Measurements from ENCODE around the gene HSF5. TPM values are rescaled to one million over a fixed set of nuclear protein-coding genes. Genes with fewer than 3 reads are reported as not detected.
A peak's percentile ranks its signal among the peaks of the same experiment; 100 is the strongest.

The HSF5 gene, protein sequence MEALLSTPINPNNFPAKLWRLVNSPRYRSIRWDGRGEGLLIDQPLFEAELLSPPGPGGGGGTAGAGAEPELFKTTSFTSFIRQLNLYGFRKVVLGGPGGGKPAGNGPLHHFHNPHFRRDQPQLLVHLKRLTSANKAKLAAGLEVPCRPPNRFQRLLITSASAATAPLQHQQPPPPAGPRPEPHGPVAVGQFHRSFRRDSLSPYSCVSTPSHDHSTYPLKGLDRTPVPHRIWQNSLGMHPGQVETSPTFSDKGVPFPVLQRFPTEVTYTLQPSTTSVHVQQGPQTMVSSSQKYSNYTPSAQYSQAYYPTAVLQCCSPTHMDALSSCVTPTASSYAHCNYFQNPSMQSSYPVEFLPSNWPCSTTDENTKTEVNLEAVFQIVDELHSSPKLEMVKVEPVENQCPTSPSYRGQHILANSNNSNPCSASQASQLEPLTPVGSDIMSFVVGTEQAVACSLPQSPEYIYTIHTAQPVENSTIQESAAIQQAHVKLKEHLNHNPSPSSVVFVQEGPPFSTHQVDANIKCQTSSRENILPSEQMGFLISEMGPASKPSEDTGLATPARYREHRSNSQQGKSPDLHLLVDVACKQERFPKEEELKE
- 0.21 and 0.42 TPM in 2 replicates for total RNA-seq

DNA sequence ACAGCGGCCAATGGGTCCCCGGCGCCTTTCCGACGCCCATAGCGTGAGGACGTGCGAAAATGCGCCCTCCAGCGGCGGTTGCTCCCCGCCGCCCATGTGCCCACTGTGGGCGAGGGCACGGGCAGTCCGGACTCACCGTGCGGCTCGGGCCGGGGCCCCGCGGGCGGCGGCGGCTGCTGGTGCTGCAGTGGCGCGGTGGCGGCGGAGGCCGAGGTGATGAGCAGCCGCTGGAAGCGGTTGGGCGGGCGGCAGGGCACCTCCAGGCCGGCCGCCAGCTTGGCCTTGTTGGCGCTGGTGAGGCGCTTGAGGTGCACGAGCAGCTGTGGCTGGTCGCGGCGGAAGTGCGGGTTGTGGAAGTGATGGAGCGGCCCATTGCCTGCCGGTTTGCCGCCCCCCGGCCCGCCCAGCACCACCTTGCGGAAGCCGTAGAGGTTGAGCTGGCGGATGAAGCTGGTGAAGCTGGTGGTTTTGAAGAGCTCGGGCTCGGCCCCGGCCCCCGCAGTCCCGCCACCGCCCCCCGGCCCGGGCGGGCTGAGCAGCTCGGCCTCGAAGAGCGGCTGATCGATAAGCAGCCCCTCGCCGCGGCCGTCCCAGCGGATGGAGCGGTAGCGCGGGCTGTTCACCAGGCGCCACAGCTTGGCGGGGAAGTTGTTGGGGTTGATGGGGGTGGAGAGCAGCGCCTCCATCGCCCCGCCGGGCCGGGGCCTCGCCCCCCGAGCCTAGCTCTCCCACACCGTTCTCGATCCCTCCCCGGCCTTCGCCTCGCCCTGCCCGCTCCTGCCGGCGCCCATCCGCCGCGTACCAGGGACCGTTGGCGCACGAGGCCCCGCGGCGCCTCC lies at the start of gene HSF5:
Gene HSF5 (minus strand): TSS at position 820 of the 839 bp plus-strand sequence. CDS start 134 bp downstream, at position 686.
- Histone ChIP-seq H3K27me3 (ENCODE audit: control insufficient read depth, insufficient read depth, low read length) (no peaks in the 10 kb centered on the region), H3K36me3 (ENCODE audit: control insufficient read depth, insufficient read depth, low read length) (peaks cover 5% of the 10 kb centered on the region), H3K4me3 (ENCODE audit: low read depth, low read length) (peak within 1 kb of the TSS; percentile 20)
- DNase-seq (ENCODE audit: low read depth) = no peak
- TF ChIP-seq, protein P1, sequence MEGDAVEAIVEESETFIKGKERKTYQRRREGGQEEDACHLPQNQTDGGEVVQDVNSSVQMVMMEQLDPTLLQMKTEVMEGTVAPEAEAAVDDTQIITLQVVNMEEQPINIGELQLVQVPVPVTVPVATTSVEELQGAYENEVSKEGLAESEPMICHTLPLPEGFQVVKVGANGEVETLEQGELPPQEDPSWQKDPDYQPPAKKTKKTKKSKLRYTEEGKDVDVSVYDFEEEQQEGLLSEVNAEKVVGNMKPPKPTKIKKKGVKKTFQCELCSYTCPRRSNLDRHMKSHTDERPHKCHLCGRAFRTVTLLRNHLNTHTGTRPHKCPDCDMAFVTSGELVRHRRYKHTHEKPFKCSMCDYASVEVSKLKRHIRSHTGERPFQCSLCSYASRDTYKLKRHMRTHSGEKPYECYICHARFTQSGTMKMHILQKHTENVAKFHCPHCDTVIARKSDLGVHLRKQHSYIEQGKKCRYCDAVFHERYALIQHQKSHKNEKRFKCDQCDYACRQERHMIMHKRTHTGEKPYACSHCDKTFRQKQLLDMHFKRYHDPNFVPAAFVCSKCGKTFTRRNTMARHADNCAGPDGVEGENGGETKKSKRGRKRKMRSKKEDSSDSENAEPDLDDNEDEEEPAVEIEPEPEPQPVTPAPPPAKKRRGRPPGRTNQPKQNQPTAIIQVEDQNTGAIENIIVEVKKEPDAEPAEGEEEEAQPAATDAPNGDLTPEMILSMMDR (IDR thresholded peaks at IDR 0.05; ENCODE audit: insufficient read depth, low read length, poor library complexity, severe bottlenecking) = peak; percentile 26

DNA sequence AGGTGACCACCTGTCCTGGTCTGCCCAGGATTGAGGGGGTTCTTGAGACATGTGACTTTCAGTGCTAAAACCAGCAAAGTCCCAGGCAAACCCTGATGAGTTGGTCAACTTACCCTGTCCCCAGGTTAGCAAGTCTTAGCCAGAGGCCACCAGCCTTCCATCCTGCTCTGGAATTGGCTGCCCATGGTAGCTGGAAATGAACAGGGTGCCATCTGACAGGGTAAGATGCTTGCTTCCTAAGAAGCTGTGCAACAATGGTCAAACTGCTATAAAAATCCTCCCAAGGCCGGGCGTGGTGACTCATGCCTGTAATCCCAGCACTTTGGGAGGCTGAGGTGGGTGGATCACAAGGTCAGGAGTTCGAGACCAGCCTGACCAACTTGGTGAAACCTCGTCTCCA lies 49.1 kb upstream of the HSF5 start:
- no peak for DNase-seq (ENCODE audit: low read depth)
- TF ChIP-seq, protein P1 (IDR thresholded peaks at IDR 0.05; ENCODE audit: insufficient read depth, low read length, poor library complexity, severe bottlenecking) = no peak
- H3K4me3 ChIP-seq (ENCODE audit: low read depth, low read length) = no peak overlapping the region
- peaks cover 8% of the 10 kb centered on the region for H3K27me3 ChIP-seq (ENCODE audit: control insufficient read depth, insufficient read depth, low read length)
- no peaks in the 10 kb centered on the region for H3K36me3 ChIP-seq (ENCODE audit: control insufficient read depth, insufficient read depth, low read length)

DNA sequence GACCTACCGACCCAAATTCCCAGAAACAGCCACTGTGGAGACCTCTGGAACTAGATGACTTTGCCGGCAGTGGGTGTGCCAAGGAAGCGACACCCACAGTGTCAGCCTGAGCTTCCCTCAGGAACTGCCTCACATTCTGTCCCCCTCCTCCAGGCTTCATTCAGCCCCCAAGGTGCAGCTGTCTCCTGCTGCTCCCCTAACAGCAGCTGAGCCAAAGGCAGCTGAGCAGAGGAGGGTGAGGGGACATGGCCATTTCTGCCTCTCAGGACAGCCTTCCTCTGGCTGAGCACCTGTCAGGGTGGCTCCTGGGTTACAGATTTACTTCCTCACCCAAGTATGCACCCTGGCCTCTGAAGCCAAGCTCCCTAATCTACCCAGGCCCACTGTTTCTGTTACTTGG lies 48.3 kb upstream of the HSF5 start:
- H3K36me3 ChIP-seq (ENCODE audit: control insufficient read depth, insufficient read depth, low read length) = no peaks in the 10 kb centered on the region
- H3K4me3 ChIP-seq (ENCODE audit: low read depth, low read length) = no peak overlapping the region
- TF ChIP-seq, protein P1 (IDR thresholded peaks at IDR 0.05; ENCODE audit: insufficient read depth, low read length, poor library complexity, severe bottlenecking) = no peak
- DNase-seq (ENCODE audit: low read depth) = no peak
- peaks cover 10% of the 10 kb centered on the region for H3K27me3 ChIP-seq (ENCODE audit: control insufficient read depth, insufficient read depth, low read length)

DNA sequence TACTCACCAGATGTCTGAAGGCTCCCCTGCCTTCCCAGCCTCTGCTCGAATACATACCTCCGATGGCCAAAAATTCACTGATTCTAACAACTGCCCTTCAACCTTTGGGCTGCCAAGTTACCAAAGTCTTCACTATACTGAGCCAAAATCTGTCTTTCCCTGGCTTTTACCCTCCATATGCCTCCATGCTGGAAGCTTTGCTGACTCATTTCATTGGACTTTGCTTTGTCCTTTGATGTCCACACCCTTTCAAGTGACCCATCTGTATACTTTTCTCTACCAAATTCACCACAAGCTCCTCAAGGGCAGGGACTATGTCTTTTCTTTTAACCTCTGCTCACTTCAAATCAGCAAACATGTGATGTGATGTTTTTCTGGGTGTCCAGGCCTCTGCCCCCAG lies 47.2 kb upstream of the HSF5 start:
- TF ChIP-seq, protein P1 (IDR thresholded peaks at IDR 0.05; ENCODE audit: insufficient read depth, low read length, poor library complexity, severe bottlenecking) = no peak

DNA sequence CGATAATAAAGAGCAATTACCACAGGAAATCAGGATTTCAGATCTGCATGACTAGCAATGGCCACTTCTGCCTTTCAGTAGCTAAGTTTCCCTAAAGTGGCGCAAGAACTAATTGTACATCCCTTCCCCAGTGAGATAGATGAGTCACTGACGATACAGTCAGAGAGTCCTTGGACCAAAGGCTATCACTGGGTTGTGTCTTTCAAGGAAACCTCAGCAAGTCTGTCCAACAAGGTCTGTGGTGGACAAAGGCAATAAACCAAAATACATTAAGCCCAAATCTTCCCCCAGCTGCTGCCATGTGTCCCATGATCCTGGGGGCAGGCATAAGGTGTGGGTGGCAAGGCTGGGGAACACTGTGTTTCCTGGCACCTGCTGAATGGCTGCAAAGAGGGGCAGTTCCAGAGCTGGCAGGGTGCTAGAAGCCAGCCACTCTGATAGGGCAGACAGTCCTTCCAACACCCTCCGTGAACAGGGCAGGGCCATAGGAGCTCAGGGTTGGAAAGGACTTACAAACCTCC lies 46.8 kb upstream of the HSF5 start:
- H3K27me3 ChIP-seq (ENCODE audit: control insufficient read depth, insufficient read depth, low read length) = peaks cover 19% of the 10 kb centered on the region
- DNase-seq (ENCODE audit: low read depth) = no peak
- no peak overlapping the region for H3K4me3 ChIP-seq (ENCODE audit: low read depth, low read length)
- H3K36me3 ChIP-seq (ENCODE audit: control insufficient read depth, insufficient read depth, low read length) = no peaks in the 10 kb centered on the region
- TF ChIP-seq, protein P1 (IDR thresholded peaks at IDR 0.05; ENCODE audit: insufficient read depth, low read length, poor library complexity, severe bottlenecking) = no peak

More for the DNA sequence above, 47.2 kb upstream of the HSF5 start:
- Histone ChIP-seq H3K36me3 (ENCODE audit: control insufficient read depth, insufficient read depth, low read length) (no peaks in the 10 kb centered on the region), H3K4me3 (ENCODE audit: low read depth, low read length) (no peak overlapping the region), H3K27me3 (ENCODE audit: control insufficient read depth, insufficient read depth, low read length) (peaks cover 19% of the 10 kb centered on the region)
- no peak for DNase-seq (ENCODE audit: low read depth)

Measured in kidney epithelial cell (primary cell).